GM18873 (cell line): ENCODE results near the gene GPC6.

ENCODE experiments used
- ATAC-seq: cut with Tn5 transposase; IDR thresholded peaks from one replicate; pipeline ENCODE4 v1.9.1; 2021; ENCODE audit warnings: mild to moderate bottlenecking, moderate library complexity, moderate number of reproducible peaks; ENCODE audit not compliant: unreplicated experiment, low FRiP score

Gene GPC6

DNA sequence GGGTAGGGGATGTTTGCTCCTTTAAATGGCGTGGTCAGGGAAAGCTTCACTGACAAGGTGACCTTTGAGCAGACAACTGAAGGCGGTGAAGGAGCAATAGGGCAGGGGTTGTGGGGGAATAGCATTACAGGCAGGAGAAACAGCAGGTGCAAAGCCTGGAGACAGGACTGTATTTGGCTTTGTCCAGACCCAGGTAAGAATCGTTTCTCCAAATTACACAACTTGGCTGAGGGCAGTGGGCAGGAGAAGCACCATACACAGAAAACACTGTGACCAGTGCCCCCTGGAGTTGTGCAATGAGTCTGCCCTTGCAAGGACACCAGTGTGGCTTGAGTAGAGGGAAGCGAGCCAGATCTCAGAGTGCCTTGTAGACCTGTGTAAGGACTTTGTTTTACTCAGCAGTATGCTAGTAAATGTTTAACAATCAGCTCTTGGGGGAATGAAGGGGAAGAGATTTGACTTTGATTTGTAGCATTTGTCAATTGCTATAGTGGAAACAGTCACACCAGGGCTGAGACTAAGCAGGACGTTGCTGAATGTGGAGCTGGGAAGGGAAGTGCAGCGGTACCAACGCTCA is 892.8 kb downstream of the GPC6 start:
- no peak for ATAC-seq

DNA sequence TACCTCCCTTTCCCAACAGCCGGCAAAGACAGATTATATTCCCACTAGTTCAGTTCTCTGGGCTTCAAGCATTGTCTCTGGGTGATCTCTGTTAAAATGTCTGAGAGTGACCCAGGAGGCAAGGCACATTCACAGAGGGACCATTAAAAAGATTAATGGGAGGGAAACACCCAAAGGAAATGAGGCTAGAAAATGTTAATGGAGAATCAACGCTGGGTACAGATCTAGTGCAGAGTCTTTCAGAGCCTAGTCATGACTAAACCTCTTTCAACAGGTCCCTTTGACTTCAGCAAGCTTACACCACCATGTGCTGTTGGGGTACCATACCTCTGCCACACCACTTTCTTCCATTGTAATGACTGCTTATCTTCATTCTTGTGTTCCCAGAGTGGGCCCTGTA is 894.3 kb downstream of the GPC6 start:
- ATAC-seq, result no peak

DNA sequence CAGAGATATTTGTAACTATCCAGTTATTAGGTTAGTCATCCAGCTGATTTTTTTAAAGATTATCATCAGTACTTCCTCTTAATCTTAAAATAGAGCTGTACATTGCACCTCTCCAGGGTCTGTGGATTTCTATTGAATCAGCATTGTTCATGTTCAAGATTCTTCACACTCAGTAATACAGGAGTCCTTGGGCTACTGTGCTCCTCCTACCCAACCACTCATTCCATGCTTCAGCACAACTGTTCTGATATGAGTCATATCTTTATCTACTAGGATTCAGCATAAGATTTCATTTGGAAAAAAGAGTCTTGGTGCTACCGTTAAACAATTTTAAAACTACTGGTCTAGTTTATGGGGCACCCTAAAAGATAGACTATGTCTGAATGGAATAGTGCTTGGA is 895.1 kb downstream of the GPC6 start:
- no peak for ATAC-seq

DNA sequence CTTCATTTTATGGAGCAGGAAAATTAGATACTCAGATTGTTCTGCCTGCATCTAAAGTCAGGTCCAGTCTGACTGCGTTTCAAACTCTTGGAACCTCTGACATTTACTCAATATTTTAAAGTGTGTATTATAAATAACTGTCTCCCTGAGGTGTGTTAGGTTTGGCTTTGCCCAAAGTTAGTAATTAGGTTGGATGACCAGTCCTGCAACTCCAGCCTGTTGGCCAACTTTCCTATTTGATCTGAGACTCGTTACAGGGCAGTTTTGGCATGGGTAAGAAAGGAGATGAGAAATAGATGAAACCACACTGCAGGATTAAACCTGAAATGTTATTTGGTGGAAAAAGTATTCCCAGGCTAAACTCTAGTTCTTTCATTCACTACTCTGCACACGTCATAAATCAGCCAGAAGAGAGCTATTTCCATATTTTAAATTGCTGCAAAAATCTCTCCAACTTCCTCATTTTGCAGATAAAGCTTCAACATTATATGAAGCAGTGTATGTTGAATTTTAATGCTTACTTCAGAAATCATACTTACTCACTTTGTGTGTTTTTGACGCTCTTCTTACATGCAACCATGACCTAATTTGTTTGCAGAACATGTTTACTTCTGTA is 895.8 kb downstream of the GPC6 start:
- no peak for ATAC-seq

DNA sequence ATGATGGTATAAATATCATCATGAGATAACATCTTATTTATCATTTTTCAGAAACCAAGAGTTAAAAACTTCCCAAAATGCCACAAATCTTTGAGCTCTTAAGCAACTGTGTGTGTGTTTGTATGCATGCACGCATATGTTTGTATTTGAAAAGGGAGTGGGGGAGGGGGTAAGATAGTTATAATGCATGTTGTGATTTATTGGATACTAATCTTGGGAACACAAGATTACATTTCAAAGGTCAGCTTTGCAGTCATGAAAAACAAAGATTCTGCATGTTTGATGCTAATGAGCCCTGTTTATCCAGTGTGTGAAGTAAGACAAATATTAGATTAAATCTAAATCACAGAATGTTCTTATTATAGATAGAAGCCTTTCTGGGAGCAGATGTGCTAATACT is 897.0 kb downstream of the GPC6 start:
- no peak for ATAC-seq

DNA sequence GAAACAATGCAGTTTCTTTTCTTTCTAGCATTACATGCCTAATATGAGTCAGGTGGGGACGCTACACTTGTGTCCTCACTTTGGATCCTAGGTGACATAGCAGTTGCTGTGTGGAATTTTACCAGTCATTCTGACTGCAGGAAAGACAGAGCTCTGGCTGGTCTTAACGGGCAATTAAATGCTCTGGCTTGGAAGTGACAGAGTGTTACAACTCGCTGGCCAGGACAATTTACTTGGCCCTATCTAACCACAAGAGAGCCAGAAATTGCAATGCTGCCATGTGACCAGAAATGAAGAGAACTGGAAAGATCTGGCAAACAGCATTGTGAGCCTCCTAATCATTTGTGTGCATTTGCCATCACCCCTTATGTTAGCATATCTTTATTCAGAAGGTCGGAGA is 901.8 kb downstream of the GPC6 start:
- no peak for ATAC-seq

DNA sequence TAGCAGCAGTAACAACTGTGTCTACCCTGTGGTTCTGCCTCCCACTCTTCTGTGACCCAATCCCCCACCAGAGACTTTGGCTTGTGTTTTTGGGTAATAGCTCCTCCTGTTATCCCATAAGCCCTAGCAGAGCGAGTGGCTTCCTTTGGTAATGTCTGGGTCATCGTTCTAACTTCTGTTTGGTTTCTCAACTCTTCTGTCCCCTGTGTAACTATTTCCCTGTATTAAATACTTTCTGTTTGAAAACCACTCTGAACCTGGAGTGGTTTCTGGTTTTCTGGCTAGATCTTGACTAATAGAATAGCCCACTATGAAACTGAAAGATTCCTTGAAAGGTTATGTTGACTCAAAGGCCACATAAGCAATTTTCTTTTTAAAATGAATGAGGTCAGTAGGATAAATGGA is 902.9 kb downstream of the GPC6 start:
- no peak for ATAC-seq

DNA sequence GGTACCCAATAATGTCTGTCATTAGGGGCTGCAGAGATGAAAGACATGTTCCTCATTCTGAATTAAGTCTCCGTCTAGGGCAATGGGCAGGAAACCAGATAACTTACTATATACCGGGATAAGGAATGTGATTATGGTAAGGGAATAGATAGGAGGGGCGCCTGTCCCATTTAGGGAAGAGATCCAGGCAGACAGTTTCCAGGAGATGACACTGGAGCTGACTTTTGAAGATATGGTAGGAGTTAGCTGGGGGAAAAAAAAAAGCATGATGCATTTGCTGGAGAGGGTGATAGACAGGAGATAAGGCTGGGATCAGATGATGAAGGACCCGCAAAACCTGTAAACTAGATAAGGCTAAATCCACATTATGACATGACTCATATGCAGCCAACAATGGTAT is 912.2 kb downstream of the GPC6 start:
- no peak for ATAC-seq

DNA sequence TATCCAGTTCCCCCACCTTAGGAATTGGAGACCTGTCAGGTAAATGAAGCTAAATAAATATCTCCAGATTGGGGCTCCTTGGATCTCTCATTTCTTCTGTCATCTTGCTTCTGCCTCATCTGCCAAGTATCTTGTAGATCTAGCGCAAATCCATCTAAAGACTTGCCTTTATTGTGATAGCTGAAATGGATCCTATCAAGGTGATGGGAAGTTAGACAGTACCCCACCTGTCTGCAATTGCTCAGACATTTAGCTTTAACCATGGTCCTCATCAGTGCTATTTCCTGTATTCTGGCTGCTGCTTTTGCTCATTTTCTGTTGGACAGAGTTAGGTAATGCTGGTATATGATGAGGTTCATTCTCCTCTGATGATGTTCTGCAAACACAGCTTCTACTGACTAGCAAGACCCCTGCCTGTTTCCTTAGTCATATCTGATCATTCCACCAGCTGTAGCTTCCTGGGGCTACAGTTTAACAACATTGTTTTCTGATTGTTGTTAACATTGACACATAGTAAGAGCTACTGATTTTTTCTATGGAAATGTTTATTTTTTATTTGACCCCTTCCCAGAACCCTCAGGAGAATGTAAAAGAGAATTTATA is 912.9 kb downstream of the GPC6 start:
- no peak for ATAC-seq

DNA sequence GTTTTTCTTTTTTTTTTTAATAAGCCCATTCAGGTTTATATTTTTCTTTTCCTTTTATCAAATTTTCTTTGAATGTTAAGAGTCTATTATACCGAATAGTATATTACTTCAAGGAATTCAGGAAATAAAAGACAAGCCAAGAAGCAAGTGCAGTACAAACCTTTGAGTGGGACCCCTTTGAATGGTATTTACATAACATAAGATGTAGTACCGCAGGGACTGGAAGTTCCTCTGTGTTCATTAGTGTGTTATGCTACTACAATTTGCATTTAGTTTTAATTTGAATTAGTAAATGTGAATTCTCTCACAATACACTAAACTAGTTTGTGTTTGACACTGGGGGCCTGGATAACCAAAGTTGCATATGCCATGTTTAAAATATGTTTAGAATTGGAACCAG is 913.4 kb downstream of the GPC6 start:
- ATAC-seq, result no peak

DNA sequence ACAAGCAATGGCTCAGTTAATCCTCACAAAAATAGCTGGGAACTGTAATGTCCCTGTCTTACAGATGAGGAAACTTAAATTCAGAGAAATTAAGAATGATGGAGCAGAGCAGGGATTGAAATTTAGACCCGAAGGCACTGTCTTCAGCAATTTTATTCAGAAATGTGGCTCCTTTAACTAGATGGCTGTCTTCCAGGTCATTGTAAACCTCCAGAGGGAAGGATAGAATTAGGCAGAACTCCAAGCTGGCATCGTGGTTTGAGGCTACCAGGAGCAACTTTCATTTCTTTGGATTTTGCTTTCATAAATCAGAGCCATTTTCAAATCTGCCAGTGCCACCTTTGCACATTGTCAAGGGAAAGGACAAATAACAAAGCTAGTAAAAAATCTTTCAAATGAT is 913.9 kb downstream of the GPC6 start:
- ATAC-seq, result no peak

DNA sequence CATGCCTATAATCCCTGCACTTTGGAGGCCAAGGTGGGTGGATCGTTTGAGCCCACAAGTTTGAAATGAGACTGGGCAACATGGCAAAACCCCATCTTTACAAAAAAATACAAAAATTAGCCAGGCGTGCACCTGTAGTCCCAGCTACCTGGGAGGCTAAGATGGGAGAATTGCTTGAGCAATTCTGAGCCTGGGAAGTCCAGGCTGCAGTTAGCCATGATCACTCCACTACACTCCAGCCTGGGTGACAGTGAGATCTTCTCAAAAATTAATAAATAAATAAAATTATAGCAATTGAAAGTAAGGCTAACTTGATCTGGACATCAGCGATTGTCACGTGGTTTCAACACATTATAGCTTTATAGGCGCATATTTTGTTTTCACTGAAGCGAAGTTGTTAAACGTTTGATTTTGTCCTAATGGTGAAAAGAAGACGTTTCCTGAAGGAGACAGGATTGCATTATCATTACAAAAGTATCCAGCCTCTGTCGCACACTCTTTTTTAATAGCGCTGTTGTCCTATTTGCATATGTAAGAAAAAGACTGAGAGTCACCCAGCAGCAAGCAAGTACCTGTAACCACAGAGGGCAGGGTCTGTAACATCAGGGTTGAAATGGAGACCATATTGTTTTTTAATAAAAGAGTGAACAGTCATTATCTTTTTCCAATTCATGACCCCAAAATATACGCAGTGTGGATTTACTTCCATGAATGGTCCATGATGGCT is 917.2 kb downstream of the GPC6 start:
- ATAC-seq, result no peak

DNA sequence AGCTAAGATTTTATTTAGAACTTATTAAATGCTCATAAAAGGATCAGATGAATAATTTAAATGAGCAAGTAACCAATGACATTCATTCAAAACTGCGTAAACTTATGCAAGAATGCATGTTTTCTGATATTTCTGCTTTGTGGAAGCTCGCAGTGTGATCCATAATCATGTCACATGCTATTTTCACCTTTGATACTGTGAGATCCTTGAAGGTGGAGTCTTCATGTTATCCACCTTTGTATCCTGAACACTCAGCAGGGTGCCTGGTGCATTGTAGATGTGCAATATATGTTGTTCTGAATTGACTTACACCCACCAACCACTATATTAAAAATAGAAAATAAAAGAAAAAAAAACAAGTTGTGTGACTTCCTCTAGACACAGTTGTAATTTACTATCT is 919.4 kb downstream of the GPC6 start:
- no peak for ATAC-seq

DNA sequence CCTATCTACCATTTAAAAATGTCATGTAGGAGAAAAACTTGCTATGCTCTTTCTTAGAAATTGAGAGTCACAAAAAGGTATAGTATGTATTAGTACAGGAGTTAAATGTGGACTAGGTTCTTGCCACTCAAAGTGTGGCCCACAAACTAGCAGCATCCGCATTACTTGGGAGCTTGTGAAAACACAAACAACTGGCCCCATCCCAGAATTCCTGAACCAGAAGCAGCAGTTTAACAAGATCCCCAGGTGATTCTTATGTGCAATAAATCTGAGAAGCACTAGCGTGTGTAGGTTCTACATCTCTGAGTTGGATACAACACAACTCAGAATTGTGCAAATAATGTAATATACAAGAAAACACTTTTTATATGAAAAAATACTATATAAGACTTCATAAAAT is 927.0 kb downstream of the GPC6 start:
- no peak for ATAC-seq

DNA sequence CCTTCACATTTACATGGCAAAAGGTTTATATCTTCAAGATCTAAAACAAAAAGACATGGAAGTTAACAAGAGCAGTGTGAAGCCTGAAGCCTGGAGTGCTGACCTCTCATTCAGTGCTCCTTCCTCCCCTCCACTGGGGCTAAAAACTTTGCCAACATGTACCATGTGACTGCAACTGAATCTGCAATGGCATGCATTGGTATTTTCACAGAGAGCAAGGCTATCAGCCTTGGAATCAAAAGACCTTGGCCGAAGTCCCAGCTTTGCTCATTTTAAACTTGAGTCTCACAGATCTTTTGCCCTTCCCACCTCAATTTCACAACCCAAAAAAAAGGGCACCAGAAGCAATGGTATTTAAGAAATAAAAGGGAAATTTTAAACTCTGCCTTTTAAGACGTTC is 927.8 kb downstream of the GPC6 start:
- ATAC-seq, result no peak

DNA sequence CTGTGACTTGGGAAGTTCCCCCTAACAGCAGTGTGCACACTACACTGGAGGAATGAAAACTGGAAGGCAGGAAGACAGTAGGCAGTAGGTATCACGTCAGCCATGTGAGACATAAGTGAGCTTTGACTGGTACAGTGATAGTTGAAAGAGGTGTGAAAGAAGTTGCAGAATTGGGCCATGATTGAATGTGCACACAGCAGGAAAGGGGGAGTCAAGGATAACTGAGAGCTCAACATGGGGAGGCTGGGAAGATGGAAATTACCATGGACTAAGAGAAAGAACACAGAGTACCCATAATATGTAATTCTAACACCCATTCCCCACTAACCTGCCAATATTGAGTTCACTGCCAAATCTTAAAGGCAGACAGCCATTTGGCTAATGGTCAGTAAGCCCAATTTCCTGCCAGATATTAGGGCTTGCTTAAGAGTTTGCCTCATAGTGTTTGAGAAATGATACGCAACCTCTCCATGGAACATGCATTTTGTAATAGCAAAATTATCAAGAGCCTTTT is 931.2 kb downstream of the GPC6 start:
- ATAC-seq, result no peak

DNA sequence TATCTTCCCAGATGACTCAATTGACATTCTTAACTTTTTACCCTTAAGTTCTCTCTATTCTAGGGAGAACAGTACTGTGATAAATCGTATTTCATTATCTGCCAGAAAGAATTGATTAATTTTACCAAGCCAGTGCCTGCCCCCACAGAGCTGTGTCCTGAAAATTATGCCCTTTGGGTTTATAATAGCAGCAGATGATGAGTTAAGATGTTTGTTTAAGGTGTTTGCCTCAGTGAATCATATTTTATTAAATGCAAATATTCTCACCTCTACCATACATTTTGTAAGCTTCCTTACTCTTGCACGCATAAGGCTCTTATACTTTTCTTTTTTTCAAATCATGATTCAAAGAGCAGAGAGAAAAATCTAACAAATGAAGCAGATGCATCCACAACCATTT is 934.3 kb downstream of the GPC6 start:
- no peak for ATAC-seq

DNA sequence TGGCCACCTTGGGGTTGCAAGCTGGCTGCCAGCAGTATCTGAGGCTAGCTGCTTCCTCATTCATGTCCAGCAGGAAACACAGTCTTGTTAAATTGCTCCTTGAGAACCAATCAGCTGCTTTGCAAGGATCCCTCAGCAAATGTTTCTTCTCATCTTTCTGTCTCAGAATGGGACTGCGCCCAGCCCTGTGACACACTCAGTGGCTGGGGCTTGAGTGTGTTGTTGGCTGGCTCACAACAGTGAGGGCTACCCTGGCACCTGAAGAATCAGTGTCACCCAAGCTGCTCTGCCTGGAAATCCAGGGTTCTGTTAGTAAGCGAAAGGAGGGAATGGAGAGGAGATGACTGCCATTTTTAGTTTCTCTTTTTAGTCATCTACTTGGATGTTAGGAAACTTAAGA is 935.7 kb downstream of the GPC6 start:
- ATAC-seq, result no peak

DNA sequence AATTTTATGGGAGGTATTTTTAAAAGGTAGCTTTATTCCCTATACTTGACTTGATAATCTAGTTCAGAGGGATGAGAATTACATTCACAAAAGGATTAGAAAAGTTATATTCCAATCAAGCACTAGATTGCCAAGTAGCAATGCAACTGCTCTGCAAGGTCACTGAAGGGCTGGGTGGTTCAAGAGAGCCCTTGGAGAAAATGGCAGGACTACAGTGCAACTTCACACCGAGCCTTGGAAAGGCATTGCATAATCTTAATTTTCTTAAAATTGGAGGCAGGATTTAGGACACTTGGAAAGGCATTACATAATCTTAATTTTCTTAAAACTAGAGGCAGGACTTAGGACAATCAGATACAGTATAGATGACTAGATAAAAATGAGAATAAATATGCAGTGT is 936.9 kb downstream of the GPC6 start:
- no peak for ATAC-seq

DNA sequence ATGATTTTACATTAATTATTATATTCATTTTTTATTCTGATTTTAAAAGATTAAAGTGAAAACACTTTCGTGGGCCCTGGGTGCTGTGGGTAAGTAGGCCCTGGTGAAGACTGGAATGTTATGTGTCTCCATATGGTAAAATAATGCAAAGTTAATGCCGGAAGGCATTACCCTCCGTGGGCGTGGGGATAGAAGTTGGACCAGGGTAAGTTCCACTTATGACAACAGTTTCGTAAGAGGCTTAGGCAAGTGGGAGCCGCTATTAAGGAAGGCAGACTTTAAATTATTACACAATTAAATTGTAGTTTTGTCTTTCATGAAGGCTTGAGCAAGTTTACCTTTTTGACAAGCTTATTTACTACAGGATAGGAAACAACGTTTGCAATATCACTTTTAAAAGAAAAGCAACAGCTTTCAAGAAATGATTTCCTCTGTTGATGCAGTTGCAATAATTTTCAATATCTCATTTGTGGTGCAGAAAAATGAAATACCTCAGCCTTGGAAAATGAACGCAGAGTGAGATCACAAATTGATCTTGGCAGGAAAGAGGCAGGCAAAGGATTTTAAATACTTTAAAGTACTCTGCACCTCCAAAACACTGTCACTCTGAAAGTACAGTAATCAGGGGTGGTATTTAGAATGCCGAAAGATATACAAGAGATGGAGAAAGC is 942.3 kb downstream of the GPC6 start:
- no peak for ATAC-seq
